HCT116 (cell line): ENCODE results near the gene RPS2. TPM values are rescaled to one million over a fixed set of nuclear protein-coding genes. Genes with fewer than 3 reads are reported as not detected.

Experiments used
- ATAC-seq: fragments of 200-7000 bp; cut with Tn5 transposase; 2 replicates; pipeline ENCODE4 v1.9.1; 2020; ENCODE audit warnings: mild to moderate bottlenecking, moderate library complexity
- BruUV-seq: library from RNA; stranded (reverse); fragments of 400-500 nt; replicated peaks from 2 replicates; lab custom pipeline; 2021; lab: Mats Ljungman, UMichigan
- CTCF ChIA-PET: fragments of 300-600 bp; sonication (Branson Sonifier 250); formaldehyde crosslinking; loops from one replicate; lab custom pipeline; 2021; ENCODE audit warnings: antibody characterized with exemption; lab: Charles Lee
- POLR2A ChIA-PET: fragments of 300-600, 350-600 bp; sonication (Branson Sonifier 250); formaldehyde crosslinking; loops from one replicate; lab custom pipeline; 2021; ENCODE audit warnings: antibody characterized with exemption; lab: Charles Lee
- RAD21 ChIA-PET, 2 experiments: fragments of 300-600 bp; sonication (Branson Sonifier 250); formaldehyde crosslinking; loops; one replicate each; lab custom pipeline; 2023; ENCODE audit warnings: low total read pairs in 2 of 2; ENCODE audit not compliant: uncharacterized antibody in 2 of 2, unreplicated experiment in 2 of 2, low non-redundant PET in 1 of 2; lab: Charles Lee
- DNase-seq: peaks from one replicate; pipeline ENCODE4 v3.0.0-alpha.2; 2010; ENCODE audit warnings: low read depth, low spot score
- H2AFZ ChIP-seq: fragments of 200-600 bp; shearing (Covaris generic), sonication (generic); 2 replicates; pipeline ENCODE4 v1.6.1; 2017; ENCODE audit warnings: low read depth, mixed run types, mixed read lengths, antibody characterized with exemption, low read length; ENCODE audit not compliant: poor library complexity, severe bottlenecking
- H3K27ac ChIP-seq: 2 replicates; pipeline ENCODE4 v1.5.1; 2012; ENCODE audit warnings: low read depth, low read length
- H3K27me3 ChIP-seq: fragments of 200-600 bp; sonication (generic); 2 replicates; pipeline ENCODE4 v1.6.1; 2016; ENCODE audit warnings: mixed run types, low read length, mixed read lengths; ENCODE audit not compliant: insufficient read depth
- H3K36me3 ChIP-seq, 2 experiments: fragments of 200-500 bp in 1 of 2; fragments of 200-600 bp in 1 of 2; sonication (Bioruptor generic) in 1 of 2; sonication (generic) in 1 of 2; 2 replicates each; pipeline versions ENCODE4 v1.5.1 to v1.6.1; 2014 to 2016; ENCODE audit warnings: low read length in 2 of 2, inconsistent platforms in 1 of 2, mixed read lengths in 1 of 2, mixed run types in 1 of 2; ENCODE audit not compliant: insufficient read depth in 2 of 2, control insufficient read depth in 1 of 2
- H3K4me1 ChIP-seq, 2 experiments: fragments of 200-600 bp in 1 of 2; sonication (generic) in 1 of 2; 2 replicates each; pipeline versions ENCODE4 v1.5.1 to v1.6.1; 2012 to 2017; ENCODE audit warnings: low read length in 2 of 2, inconsistent platforms in 1 of 2, mild to moderate bottlenecking in 1 of 2, mixed read lengths in 1 of 2, mixed run types in 1 of 2, moderate library complexity in 1 of 2; ENCODE audit not compliant: insufficient read depth in 2 of 2, control insufficient read depth in 1 of 2
- H3K4me2 ChIP-seq: fragments of 200-600 bp; sonication (generic); 2 replicates; pipeline ENCODE4 v1.6.1; 2017; ENCODE audit warnings: mixed run types, low read length, mixed read lengths
- H3K4me3 ChIP-seq, 2 experiments: fragments of 200-600 bp in 1 of 2; sonication (generic) in 1 of 2; replicated peaks in 1 of 2; 2 replicates each; pipeline ENCODE4 v1.5.1; 2011 to 2016; ENCODE audit warnings: low read length in 2 of 2, control low read depth in 1 of 2, low read depth in 1 of 2, mild to moderate bottlenecking in 1 of 2, mixed read lengths in 1 of 2, mixed run types in 1 of 2
- H3K79me2 ChIP-seq: fragments of 200-600 bp; sonication (generic); 2 replicates; pipeline ENCODE4 v1.6.1; 2017; ENCODE audit warnings: mild to moderate bottlenecking, mixed run types, low read length, moderate library complexity, mixed read lengths; ENCODE audit not compliant: insufficient read depth
- H3K9ac ChIP-seq: fragments of 200-600 bp; sonication (generic); 2 replicates; pipeline ENCODE4 v1.6.1; 2016; ENCODE audit warnings: low read length, mixed read lengths
- H3K9me2 ChIP-seq: fragments of 200-600 bp; sonication (generic), shearing (Covaris generic); 2 replicates; pipeline ENCODE4 v1.6.1; 2017; ENCODE audit warnings: mixed run types, mild to moderate bottlenecking, moderate library complexity; ENCODE audit not compliant: insufficient read depth
- H3K9me3 ChIP-seq, 2 experiments: fragments of 200-500 bp in 1 of 2; fragments of 200-600 bp in 1 of 2; sonication (Bioruptor generic) in 1 of 2; sonication (generic) in 1 of 2; 2 replicates each; pipeline ENCODE4 v1.6.1; 2014 to 2017; ENCODE audit warnings: low read length in 2 of 2, mixed read lengths in 2 of 2, inconsistent platforms in 1 of 2, low read depth in 1 of 2, mild to moderate bottlenecking in 1 of 2, mixed run types in 1 of 2, moderate library complexity in 1 of 2; ENCODE audit not compliant: control insufficient read depth in 1 of 2, insufficient read depth in 1 of 2
- H4K20me1 ChIP-seq: fragments of 200-600 bp; sonication (generic), shearing (Covaris generic); 2 replicates; pipeline ENCODE4 v1.6.1; 2017; ENCODE audit warnings: mixed run types, mild to moderate bottlenecking, moderate library complexity; ENCODE audit not compliant: insufficient read depth
- ATF3 ChIP-seq: IDR thresholded peaks from 2 replicates; pipeline ENCODE4 v1.6.1; 2012
- CEBPB ChIP-seq: IDR thresholded peaks from 2 replicates; pipeline ENCODE4 v1.6.1; 2012; ENCODE audit warnings: low read depth
- CTCF ChIP-seq, 3 experiments: fragments of 200-600 bp in 1 of 3; sonication (generic) in 1 of 3; IDR thresholded peaks in 2 of 3; conservative IDR thresholded peaks in 1 of 3; 2 replicates each; pipeline ENCODE4 v1.5.1; 2012 to 2017; ENCODE audit warnings: low read depth in 2 of 3, low read length in 2 of 3, antibody characterized with exemption in 1 of 3, borderline replicate concordance in 1 of 3, control low read depth in 1 of 3, mild to moderate bottlenecking in 1 of 3, mixed read lengths in 1 of 3, mixed run types in 1 of 3, moderate library complexity in 1 of 3; ENCODE audit not compliant: insufficient read depth in 1 of 3
- EGR1 ChIP-seq: IDR thresholded peaks from 2 replicates; pipeline ENCODE4 v1.6.1; 2012; ENCODE audit warnings: low read depth
- EZH2 ChIP-seq: fragments of 200-600 bp; sonication (generic); IDR thresholded peaks from 2 replicates; pipeline ENCODE4 v1.6.1; 2017; ENCODE audit warnings: antibody characterized with exemption, mixed run types
- JUND ChIP-seq: IDR thresholded peaks from 2 replicates; pipeline ENCODE4 v1.6.1; 2012
- POLR2AphosphoS5 ChIP-seq: IDR thresholded peaks from 2 replicates; pipeline ENCODE4 v1.6.1; 2011; ENCODE audit warnings: mild to moderate bottlenecking, low read depth, low read length, moderate library complexity
- RAD21 ChIP-seq: IDR thresholded peaks from 2 replicates; pipeline ENCODE4 v1.6.1; 2012; ENCODE audit warnings: low read depth, mild to moderate bottlenecking
- SIN3A ChIP-seq: IDR thresholded peaks from 2 replicates; pipeline ENCODE4 v1.6.1; 2012; ENCODE audit warnings: low read depth
- YY1 ChIP-seq: IDR thresholded peaks from 2 replicates; pipeline ENCODE4 v1.6.1; 2011; ENCODE audit warnings: low read length, low read depth, moderate library complexity, mild to moderate bottlenecking; ENCODE audit not compliant: insufficient replicate concordance; ENCODE audit errors: extremely low read depth
- ZBTB33 ChIP-seq: IDR thresholded peaks from 2 replicates; pipeline ENCODE4 v1.6.1; 2011; ENCODE audit warnings: mild to moderate bottlenecking, low read length, moderate library complexity; ENCODE audit not compliant: insufficient replicate concordance; ENCODE audit errors: extremely low read depth
- ZNF274 ChIP-seq: fragments of 200-500 bp; sonication (Bioruptor generic); IDR thresholded peaks from 2 replicates; pipeline ENCODE4 v1.6.1; 2014; ENCODE audit warnings: mild to moderate bottlenecking, low read depth, low read length, inconsistent platforms
- intact Hi-C: fragments of 100-400 bp; cut with micrococcal nuclease; formaldehyde crosslinking; loops from 2 replicates; pipeline ENCODE4 v1.10.0; 2022
- total RNA-seq: library from RNA; stranded (reverse); gene quantifications from one replicate; pipeline ENCODE4 v1.2.1, GENCODE V29; 2021; ENCODE audit not compliant: unreplicated experiment
- TF ChIP-seq, protein P1 (sequence below): IDR thresholded peaks from 2 replicates; pipeline ENCODE4 v1.6.1; 2012

The RPS2 gene
- total RNA-seq, 1 experiment from 2014 or later = 6,265 TPM

- no peak for TF ChIP-seq RAD21
- no peak for TF ChIP-seq CEBPB
- TF ChIP-seq ATF3 = no peak
- no peak for TF ChIP-seq YY1
- TF ChIP-seq SIN3A = no peak
- no peak for TF ChIP-seq ZBTB33
- no peak for TF ChIP-seq CTCF (IDR thresholded peaks at IDR 0.05 in 2 of 3, conservative IDR thresholded peaks at IDR 0.05 in 1 of 3; ENCODE audit: borderline replicate concordance in 1 of 3, insufficient read depth in 1 of 3, low read depth in 2 of 3, low read length in 2 of 3)
- TF ChIP-seq POLR2AphosphoS5 = no peak
- TF ChIP-seq EZH2 = no peak
- TF ChIP-seq JUND = no peak
- TF ChIP-seq EGR1 = no peak
- TF ChIP-seq, protein P1, sequence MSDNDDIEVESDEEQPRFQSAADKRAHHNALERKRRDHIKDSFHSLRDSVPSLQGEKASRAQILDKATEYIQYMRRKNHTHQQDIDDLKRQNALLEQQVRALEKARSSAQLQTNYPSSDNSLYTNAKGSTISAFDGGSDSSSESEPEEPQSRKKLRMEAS = no peak
- TF ChIP-seq ZNF274 = no peak
- peak overlapping the region; percentile 87 for H3K4me2 ChIP-seq
- H3K27ac ChIP-seq = peak overlapping the region; percentile 94
- peaks cover 11% of the 10 kb centered on the region; the same call in 1 of the 2 replicates for H4K20me1 ChIP-seq
- peaks cover 60% of the 10 kb centered on the region for H3K79me2 ChIP-seq
- H3K27me3 ChIP-seq = no peaks in the 10 kb centered on the region
- no peak overlapping the region for H2AFZ ChIP-seq
- ChIA-PET CTCF (interaction anchor here (0.7 kb wide), 1 partner anchor 13 kb away, joined by 3 read pairs; no protein-coding TSS in a partner anchor), RAD21 (no interaction called here), POLR2A (interaction anchor here (0.6 to 5.9 kb wide), 28 partner anchors 8 to 1054 kb away, joined by 3 to 104 read pairs (median 5); partner anchors contain the start of genes FAHD1, GFER, HAGH and MEIOB)
- no peaks in the 10 kb centered on the region for H3K9me3 ChIP-seq
- intact Hi-C loops = no loop called here
- H3K36me3 ChIP-seq = peaks cover 6 to 20% of the 10 kb centered on the region in 2 experiments
- no peaks in the 10 kb centered on the region for H3K9me2 ChIP-seq
- H3K9ac ChIP-seq = peak overlapping the region; percentile 93
- DNase-seq (no peak), ATAC-seq (no peak)
- peaks cover 5 to 36% of the 10 kb centered on the region in 2 experiments; a peak in 3 of 4 replicates for H3K4me1 ChIP-seq
- TSS peak; percentile 75 for BruUV-seq
- peak overlapping the region; percentile 65 to 73 for H3K4me3 ChIP-seq
Observed at GRCh38 chr16:1965396-1966001, 873 bp upstream of the RPS2 start.
